ENCODE data around the gene KDM4F. TPM values are rescaled to one million over a fixed set of nuclear protein-coding genes. Genes with fewer than 3 reads are reported as not detected.

The KDM4F gene
- total RNA-seq, 4 donors from 2014 or later = not detected

DNA sequence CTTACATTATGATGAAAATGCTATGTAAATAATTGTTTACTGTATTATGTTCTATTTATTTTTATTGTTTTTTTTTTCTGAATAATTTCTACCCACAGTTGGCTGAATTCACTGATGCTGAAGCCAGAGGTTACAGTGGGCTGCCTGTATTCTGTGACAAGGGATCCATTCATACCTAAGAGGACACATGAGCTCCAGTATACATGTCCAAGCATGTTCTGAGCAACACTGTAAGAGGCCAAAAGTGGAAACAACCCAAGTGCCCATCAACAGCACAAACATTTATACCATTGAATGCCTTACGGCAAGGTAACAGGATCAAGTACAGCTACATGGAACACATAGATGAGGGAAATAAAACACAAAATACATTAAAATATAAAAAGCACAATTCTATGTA is 16.1 kb downstream of the KDM4F start:
- DNase-seq = no peak
- peaks cover 7 to 24% (median 10%) of the 10 kb centered on the region in 3 donors for H3K4me1 ChIP-seq

DNA sequence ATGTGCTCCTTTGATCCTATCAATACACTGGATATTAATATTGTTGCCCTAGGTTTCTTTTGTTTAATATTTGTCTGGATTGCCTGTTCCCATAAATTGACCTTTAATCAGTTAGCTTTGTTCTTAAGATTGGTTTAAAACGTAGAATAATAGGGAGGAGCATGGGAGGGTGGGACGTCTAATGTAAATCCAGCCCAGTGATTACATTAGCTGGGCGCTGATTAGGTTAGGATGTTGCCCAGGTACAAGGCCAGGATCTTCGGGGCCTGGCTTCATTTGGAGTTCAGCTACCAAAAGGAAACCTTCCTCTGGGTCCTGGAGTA is 17.5 kb downstream of the KDM4F start, which contains the start of gene SRSF8:
SRSF8 (plus strand) TSS at position 204 of the 323 bp plus-strand sequence. CDS start 308 bp downstream, outside the sequence.
- peaks cover 7 to 34% (median 10%) of the 10 kb centered on the region in 3 donors for H3K4me1 ChIP-seq
- DNase-seq = no peak
- H3K27me3 ChIP-seq = no peaks in the 10 kb centered on the region
- no peaks in the 10 kb centered on the region for H3K36me3 ChIP-seq
- no peak for TF ChIP-seq POLR2A (IDR thresholded peaks at IDR 0.05)
- TF ChIP-seq, protein P1, sequence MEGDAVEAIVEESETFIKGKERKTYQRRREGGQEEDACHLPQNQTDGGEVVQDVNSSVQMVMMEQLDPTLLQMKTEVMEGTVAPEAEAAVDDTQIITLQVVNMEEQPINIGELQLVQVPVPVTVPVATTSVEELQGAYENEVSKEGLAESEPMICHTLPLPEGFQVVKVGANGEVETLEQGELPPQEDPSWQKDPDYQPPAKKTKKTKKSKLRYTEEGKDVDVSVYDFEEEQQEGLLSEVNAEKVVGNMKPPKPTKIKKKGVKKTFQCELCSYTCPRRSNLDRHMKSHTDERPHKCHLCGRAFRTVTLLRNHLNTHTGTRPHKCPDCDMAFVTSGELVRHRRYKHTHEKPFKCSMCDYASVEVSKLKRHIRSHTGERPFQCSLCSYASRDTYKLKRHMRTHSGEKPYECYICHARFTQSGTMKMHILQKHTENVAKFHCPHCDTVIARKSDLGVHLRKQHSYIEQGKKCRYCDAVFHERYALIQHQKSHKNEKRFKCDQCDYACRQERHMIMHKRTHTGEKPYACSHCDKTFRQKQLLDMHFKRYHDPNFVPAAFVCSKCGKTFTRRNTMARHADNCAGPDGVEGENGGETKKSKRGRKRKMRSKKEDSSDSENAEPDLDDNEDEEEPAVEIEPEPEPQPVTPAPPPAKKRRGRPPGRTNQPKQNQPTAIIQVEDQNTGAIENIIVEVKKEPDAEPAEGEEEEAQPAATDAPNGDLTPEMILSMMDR (IDR thresholded peaks at IDR 0.05) = no peak
- H3K27ac ChIP-seq = peak within 1 kb of the TSS; percentile 94 to 99 (median 98)
- H3K4me3 ChIP-seq = peak within 1 kb of the TSS; percentile 61 to 94 (median 86)
- H3K9me3 ChIP-seq = no peaks in the 10 kb centered on the region
- 0% methylated on average over 4 of the region's 4 CpGs for WGBS, 2 donors
- intact Hi-C loops (cut with DNase I) = loop anchor here (5.0 kb wide), 1 partner anchor 86 kb away; no protein-coding TSS in a partner anchor

More for the DNA sequence above, 16.1 kb downstream of the KDM4F start:
- H3K27ac ChIP-seq = no peak overlapping the region
- 82 to 91% methylated on average over 1 of the region's 1 CpG for WGBS, 2 donors
- intact Hi-C loops (cut with DNase I) = loop anchor here (5.0 kb wide), 1 partner anchor 87 kb away; no protein-coding TSS in a partner anchor
- no peak for TF ChIP-seq POLR2A (IDR thresholded peaks at IDR 0.05)
- no peaks in the 10 kb centered on the region for H3K9me3 ChIP-seq
- no peak overlapping the region for H3K4me3 ChIP-seq
- no peaks in the 10 kb centered on the region for H3K27me3 ChIP-seq
- no peaks in the 10 kb centered on the region for H3K36me3 ChIP-seq

DNA sequence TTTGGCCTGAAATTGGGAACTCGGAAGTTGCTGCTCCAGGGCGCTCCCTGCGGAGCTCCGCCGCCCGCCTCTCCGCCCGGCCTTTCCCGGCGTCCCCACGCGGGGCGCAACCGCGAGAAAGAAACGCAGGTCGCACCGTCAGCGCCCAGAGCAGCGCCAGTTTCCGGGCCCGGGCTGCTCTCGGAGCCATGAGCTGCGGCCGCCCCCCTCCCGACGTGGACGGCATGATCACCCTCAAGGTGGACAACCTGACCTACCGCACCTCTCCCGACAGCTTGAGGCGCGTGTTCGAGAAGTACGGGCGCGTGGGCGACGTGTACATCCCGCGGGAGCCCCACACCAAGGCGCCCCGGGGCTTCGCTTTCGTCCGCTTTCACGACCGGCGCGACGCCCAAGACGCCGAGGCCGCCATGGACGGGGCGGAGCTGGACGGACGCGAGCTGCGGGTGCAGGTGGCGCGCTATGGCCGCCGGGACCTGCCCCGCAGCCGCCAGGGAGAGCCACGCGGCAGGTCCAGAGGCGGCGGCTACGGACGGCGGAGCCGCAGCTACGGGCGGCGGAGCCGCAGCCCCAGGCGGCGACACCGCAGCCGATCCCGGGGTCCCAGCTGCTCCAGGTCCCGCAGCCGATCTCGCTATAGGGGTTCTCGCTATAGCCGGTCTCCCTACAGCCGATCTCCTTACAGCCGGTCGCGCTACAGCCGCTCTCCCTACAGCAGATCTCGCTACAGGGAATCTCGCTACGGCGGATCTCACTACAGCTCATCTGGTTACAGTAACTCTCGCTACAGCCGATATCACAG is 18.0 kb downstream of the KDM4F start:
- intact Hi-C loops (cut with DNase I) = loop anchor here (5.0 kb wide), 1 partner anchor 85 kb away; no protein-coding TSS in a partner anchor
- Histone ChIP-seq H3K4me3 (peak overlapping the region; percentile 61 to 94 (median 86)), H3K36me3 (no peaks in the 10 kb centered on the region), H3K4me1 (peaks cover 7 to 35% (median 10%) of the 10 kb centered on the region in 3 donors), H3K27ac (peak overlapping the region; percentile 94 to 99 (median 98)), H3K27me3 (no peaks in the 10 kb centered on the region), H3K9me3 (no peaks in the 10 kb centered on the region)
- peak in 2 of 4 donors; percentile 65 to 74 for TF ChIP-seq POLR2A (IDR thresholded peaks at IDR 0.05)
- TF ChIP-seq, protein P1 (IDR thresholded peaks at IDR 0.05) = peak in 5 of 6 experiments; percentile 6 to 76 (median 56)
- DNase-seq = no peak
- 0% methylated on average over 7 to 12 of the region's 98 CpGs for WGBS, 2 donors

DNA sequence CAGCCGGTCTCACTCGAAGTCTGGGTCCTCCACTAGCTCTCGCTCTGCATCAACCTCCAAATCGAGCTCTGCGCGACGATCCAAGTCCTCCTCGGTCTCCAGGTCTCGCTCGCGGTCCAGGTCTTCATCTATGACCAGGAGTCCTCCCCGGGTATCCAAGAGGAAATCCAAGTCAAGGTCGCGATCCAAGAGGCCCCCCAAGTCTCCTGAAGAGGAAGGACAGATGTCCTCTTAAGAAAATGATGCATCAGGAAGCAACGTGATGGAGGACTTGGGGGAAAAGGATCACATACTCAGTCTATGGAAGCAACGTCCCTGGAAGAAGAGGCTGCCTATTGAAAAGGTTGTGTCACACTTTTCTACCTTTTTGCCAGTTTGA is 18.6 kb downstream of the KDM4F start:
- peaks cover 7 to 41% (median 10%) of the 10 kb centered on the region in 3 donors for H3K4me1 ChIP-seq
- H3K27ac ChIP-seq = peak overlapping the region; percentile 94 to 99 (median 98)
- 2 to 3% methylated on average over 14 to 16 of the region's 16 CpGs for WGBS, 2 donors
- H3K4me3 ChIP-seq = peak overlapping the region; percentile 61 to 94 (median 86)
- no peaks in the 10 kb centered on the region for H3K36me3 ChIP-seq
- H3K9me3 ChIP-seq = no peaks in the 10 kb centered on the region
- intact Hi-C loops (cut with DNase I) = loop anchor here (5.0 kb wide), 1 partner anchor 84 kb away; no protein-coding TSS in a partner anchor
- DNase-seq = no peak
- TF ChIP-seq, protein P1 (IDR thresholded peaks at IDR 0.05) = no peak
- no peak for TF ChIP-seq POLR2A (IDR thresholded peaks at IDR 0.05)
- no peaks in the 10 kb centered on the region for H3K27me3 ChIP-seq

DNA sequence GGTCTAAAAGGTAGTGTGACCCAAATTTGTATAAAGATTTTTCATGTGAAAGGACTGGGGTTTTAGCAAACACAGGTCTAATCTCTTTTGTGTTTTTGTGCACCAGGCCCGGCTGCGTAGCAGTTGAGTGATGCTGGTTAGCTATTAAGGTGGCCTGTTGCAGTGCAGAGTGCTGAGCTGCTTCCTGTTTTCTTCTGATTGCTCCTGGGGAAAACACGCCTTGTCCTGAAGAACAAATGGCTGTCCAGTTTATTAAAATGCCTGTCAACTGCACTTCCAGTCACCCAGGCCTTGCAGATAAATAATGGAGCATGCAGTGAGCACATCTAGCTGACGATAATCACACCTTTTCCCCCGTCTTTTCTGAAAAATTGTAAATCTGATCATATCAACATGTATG is 19.3 kb downstream of the KDM4F start:
- WGBS, 2 donors = 0 to 1% methylated on average over 5 of the region's 5 CpGs
- intact Hi-C loops (cut with DNase I) = loop anchor here (5.0 kb wide), 1 partner anchor 84 kb away; no protein-coding TSS in a partner anchor
- Histone ChIP-seq H3K27me3 (no peaks in the 10 kb centered on the region), H3K4me3 (peak overlapping the region; percentile 61 to 94 (median 86)), H3K36me3 (no peaks in the 10 kb centered on the region), H3K4me1 (peaks cover 7 to 48% (median 10%) of the 10 kb centered on the region in 3 donors), H3K9me3 (no peaks in the 10 kb centered on the region), H3K27ac (peak overlapping the region; percentile 94 to 99 (median 98))
- peak in 3 of 4 donors; percentile 28 to 90 (median 78) for TF ChIP-seq POLR2A (IDR thresholded peaks at IDR 0.05)
- TF ChIP-seq, protein P1 (IDR thresholded peaks at IDR 0.05) = peak in 1 of 6 experiments; percentile 30
- peak; percentile 47 for DNase-seq

Measured in esophagus squamous epithelium (tissue), 5 donors.